Osteocyte (in vitro differentiated cells): ENCODE data around the gene TSC22D2. TPM values are rescaled to one million over a fixed set of nuclear protein-coding genes. Genes with fewer than 3 reads are reported as not detected.

ENCODE experiments used
- DNase-seq: peaks from one replicate; pipeline ENCODE4 v3.0.0; 2021; ENCODE audit warnings: mixed read lengths; ENCODE audit not compliant: unreplicated experiment; ENCODE audit errors: extremely low spot score
- H3K27ac Mint-ChIP-seq: one replicate; pipeline ENCODE4 v1.8.0; 2021; ENCODE audit warnings: mild to moderate bottlenecking, mixed read lengths; ENCODE audit not compliant: unreplicated experiment
- H3K27me3 Mint-ChIP-seq: one replicate; pipeline ENCODE4 v1.8.0; 2021; ENCODE audit warnings: mixed read lengths; ENCODE audit not compliant: unreplicated experiment
- H3K36me3 Mint-ChIP-seq: one replicate; pipeline ENCODE4 v1.8.0; 2021; ENCODE audit warnings: mixed read lengths; ENCODE audit not compliant: unreplicated experiment
- H3K4me1 Mint-ChIP-seq: one replicate; pipeline ENCODE4 v1.8.0; 2021; ENCODE audit warnings: mixed read lengths; ENCODE audit not compliant: unreplicated experiment
- H3K4me3 Mint-ChIP-seq: one replicate; pipeline ENCODE4 v1.8.0; 2021; ENCODE audit warnings: mild to moderate bottlenecking, moderate library complexity, mixed read lengths; ENCODE audit not compliant: unreplicated experiment
- H3K9me3 Mint-ChIP-seq: one replicate; pipeline ENCODE4 v1.8.0; 2021; ENCODE audit warnings: mixed read lengths; ENCODE audit not compliant: unreplicated experiment
- CTCF ChIP-seq: fragments of 200-600 bp; sonication (generic); IDR thresholded peaks from 2 replicates; pipeline ENCODE4 v1.5.0; 2021; ENCODE audit warnings: antibody characterized with exemption, mild to moderate bottlenecking, moderate library complexity
- long read RNA-seq: library from polyadenylated mRNA; unstranded; transcript quantifications from one replicate; pipeline ENCODE4 v2.0.0, GENCODE V29; 2021
- total RNA-seq: library from RNA; stranded (reverse); gene quantifications from 2 replicates; pipeline ENCODE4 v1.2.1, GENCODE V29; 2021

TSC22D2 gene
- total RNA-seq = 51.3 and 51.5 TPM in 2 replicates
- long read RNA-seq, transcript TSC22D2-203 (3 exons, 2,093 nt) = major isoform, 5 of 23 reads
- long read RNA-seq, partial matches to known transcripts = 13 of 23 reads
- long read RNA-seq, other reads (novel, unspliced or antisense) = 4 of 23 reads

GRCh38 chr3:150408221-150409124 is at the start of gene TSC22D2:
TSC22D2 (plus strand) TSS chr3:150408298; CDS start chr3:150409351, 1,053 bp downstream.
- peak; percentile 99 for DNase-seq
- Mint-ChIP-seq H3K4me3 (peak within 1 kb of the TSS; percentile 86), H3K4me1 (peaks cover 19% of the 10 kb centered on the region), H3K27me3 (no peaks in the 10 kb centered on the region), H3K27ac (peak within 1 kb of the TSS; percentile 99), H3K9me3 (no peaks in the 10 kb centered on the region), H3K36me3 (peaks cover 24% of the 10 kb centered on the region)
- peak; percentile 40 for TF ChIP-seq CTCF

GRCh38 chr3:150359381-150359780 is 48.7 kb upstream of the TSC22D2 start:
- Mint-ChIP-seq H3K9me3 (no peaks in the 10 kb centered on the region), H3K4me1 (peaks cover 18% of the 10 kb centered on the region), H3K36me3 (no peaks in the 10 kb centered on the region), H3K27me3 (no peaks in the 10 kb centered on the region), H3K4me3 (no peak overlapping the region), H3K27ac (peak overlapping the region; percentile 63)
- no peak for TF ChIP-seq CTCF
- DNase-seq = no peak

- no peak for TF ChIP-seq CTCF
- Mint-ChIP-seq H3K4me3 (no peak overlapping the region), H3K9me3 (no peaks in the 10 kb centered on the region), H3K27ac (no peak overlapping the region), H3K36me3 (no peaks in the 10 kb centered on the region), H3K27me3 (no peaks in the 10 kb centered on the region), H3K4me1 (peaks cover 21% of the 10 kb centered on the region)
- DNase-seq = no peak
Measured at GRCh38 chr3:150360966-150361365, 47.1 kb upstream of the TSC22D2 start.

- no peak for TF ChIP-seq CTCF
- no peak overlapping the region for H3K27ac Mint-ChIP-seq
- DNase-seq = no peak
- H3K36me3 Mint-ChIP-seq = no peaks in the 10 kb centered on the region
- no peak overlapping the region for H3K4me3 Mint-ChIP-seq
- H3K27me3 Mint-ChIP-seq = no peaks in the 10 kb centered on the region
- no peaks in the 10 kb centered on the region for H3K9me3 Mint-ChIP-seq
- H3K4me1 Mint-ChIP-seq = peaks cover 15% of the 10 kb centered on the region
Measured at GRCh38 chr3:150362515-150363302, 45.4 kb upstream of the TSC22D2 start.
